ENCODE results near the gene NDUFA5.
"Not testable (repeated sequence)": the region's sequence is repeated elsewhere in the genome, so short reads cannot be mapped to it uniquely, and the experiment has no call there.

The NDUFA5 gene

GRCh38 chr7:123528265-123528664, 29.4 kb downstream of the NDUFA5 start:
- H3K27ac ChIP-seq: peak overlapping the region; percentile 70
- TF ChIP-seq CTCF (IDR thresholded peaks at IDR 0.05) (no peak), ZFX (IDR thresholded peaks at IDR 0.05; ENCODE audit: borderline replicate concordance) (no peak)

GRCh38 chr7:123527712-123528225, 29.8 kb downstream of the NDUFA5 start:
- peak overlapping the region; percentile 70 for H3K27ac ChIP-seq

DNA sequence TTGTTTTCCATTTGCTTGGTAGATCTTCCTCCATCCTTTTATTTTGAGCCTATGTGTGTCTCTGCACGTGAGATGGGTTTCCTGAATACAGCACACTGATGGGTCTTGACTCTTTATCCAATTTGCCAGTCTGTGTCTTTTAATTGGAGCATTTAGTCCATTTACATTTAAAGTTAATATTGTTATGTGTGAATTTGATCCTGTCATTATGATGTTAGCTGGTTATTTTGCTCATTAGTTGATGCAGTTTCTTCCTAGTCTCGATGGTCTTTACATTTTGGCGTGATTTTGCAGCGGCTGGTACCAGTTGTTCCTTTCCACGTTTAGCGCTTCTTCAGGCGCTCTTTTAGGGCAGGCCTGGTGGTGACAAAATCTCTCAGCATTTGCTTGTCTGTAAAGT, 31.1 kb downstream of the NDUFA5 start:
- H3K27ac ChIP-seq: not testable (repeated sequence)

DNA sequence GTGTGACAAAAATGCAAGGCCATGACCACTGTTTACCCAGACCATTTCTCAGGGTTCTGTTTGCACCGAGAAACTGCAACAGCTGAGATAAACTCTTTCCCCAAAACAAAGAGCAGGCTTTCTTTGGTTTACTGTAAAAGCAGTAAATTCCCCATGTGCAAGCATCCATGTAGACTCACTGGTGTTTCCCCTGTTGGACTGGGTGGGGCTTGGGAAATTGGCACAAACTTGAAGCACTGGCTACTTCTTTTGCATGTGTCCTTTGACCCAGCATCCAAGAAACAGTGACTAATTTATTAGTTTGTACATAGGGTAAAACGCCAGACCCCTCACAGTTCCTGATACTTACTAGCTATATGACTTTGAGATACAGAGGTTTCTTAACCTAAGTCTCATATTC, 35.6 kb downstream of the NDUFA5 start:
- no peak overlapping the region for H3K27ac ChIP-seq
- TF ChIP-seq ZFX (IDR thresholded peaks at IDR 0.05; ENCODE audit: borderline replicate concordance) (no peak), CTCF (IDR thresholded peaks at IDR 0.05) (no peak)

DNA sequence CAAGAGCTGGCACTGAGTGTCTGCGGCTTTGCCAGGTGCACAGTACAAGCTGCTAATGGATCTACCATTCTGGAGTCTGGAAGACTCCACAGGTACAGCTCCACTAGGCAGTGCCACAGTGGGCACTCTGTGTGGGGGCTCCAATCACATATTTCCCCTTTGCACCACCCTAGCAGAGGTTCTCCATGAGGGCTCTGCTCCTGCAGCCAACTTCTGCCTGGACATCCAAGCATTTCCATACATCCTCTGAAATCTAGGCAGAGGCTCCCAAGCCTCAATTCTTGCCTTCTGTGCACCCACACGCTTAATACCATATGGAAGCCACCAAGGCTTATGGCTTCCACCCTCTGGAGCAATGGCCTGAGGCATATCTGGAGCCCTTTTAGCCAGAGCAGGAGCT, 52.4 kb downstream of the NDUFA5 start:
- TF ChIP-seq ZFX (IDR thresholded peaks at IDR 0.05; ENCODE audit: borderline replicate concordance) (no peak), CTCF (IDR thresholded peaks at IDR 0.05) (no peak)

DNA sequence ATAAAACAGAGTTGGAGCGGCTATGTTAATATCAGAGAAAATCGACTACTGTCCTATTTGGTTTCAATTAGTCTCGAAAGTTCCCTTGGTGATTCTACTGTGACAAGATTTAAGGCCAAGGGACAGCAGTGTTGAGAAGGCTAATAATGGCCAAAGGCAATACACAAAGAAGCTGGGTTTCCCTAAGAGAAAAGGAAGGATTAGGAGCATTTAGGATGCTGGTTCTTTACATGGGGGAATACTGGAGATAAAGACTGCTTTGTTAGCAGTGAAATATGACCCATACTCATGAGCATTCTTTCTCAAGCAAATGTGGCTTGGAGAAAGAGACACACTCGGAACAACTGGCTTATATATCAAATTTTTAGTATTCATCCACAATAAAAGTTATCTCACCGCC, 55.4 kb downstream of the NDUFA5 start:
- no peak overlapping the region for H3K27ac ChIP-seq
- TF ChIP-seq CTCF (IDR thresholded peaks at IDR 0.05) (no peak), ZFX (IDR thresholded peaks at IDR 0.05; ENCODE audit: borderline replicate concordance) (no peak)

More for the DNA sequence above, 52.4 kb downstream of the NDUFA5 start:
- no peak overlapping the region for H3K27ac ChIP-seq

GRCh38 chr7:123500878-123501489, 56.6 kb downstream of the NDUFA5 start:
- H3K27ac ChIP-seq: no peak overlapping the region
- TF ChIP-seq CTCF (IDR thresholded peaks at IDR 0.05) (no peak), ZFX (IDR thresholded peaks at IDR 0.05; ENCODE audit: borderline replicate concordance) (no peak)

DNA sequence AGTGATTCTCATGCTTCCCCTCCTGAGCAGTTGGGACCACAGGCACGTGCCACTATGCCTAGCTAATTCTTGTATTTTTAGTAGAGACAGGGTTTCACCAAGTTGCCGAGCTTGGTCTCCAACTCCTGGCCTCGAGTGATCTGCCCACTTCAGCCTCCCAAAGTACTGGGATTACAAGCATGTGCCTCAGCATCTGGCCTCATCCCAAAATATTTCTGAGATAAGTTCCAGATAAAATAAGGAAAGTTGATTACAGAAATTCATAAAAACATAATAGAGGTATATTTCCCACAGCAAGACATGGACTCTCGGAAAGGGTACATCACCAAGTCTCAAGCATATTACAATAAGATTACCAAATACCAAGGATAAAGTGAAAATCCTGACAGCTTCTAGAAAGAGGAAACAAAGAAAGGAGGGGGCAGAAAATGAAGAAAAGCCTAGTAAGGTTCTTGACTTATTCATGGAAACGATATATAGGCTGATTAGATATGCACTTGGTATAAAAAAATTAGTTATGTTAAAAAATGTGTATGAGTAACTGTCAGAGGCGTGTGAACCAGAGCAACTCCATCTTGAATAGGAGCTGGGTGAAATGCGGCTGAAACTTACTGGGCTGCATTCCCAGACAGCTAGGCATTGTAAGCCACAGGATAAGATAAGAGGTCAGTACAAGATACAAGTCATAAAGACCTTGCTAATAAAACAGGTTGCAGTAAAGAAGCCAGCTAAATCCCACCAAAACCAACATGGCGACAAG, 58.2 kb downstream of the NDUFA5 start:
- H3K27ac ChIP-seq: no peak overlapping the region
- TF ChIP-seq CTCF (IDR thresholded peaks at IDR 0.05) (no peak), ZFX (IDR thresholded peaks at IDR 0.05; ENCODE audit: borderline replicate concordance) (no peak)
